K562 (cell line): ENCODE measurements around the gene ZDHHC1. TPM values are rescaled to one million over a fixed set of nuclear protein-coding genes. Genes with fewer than 3 reads are reported as not detected.

Experiments
- ARID1B ChIP-seq: fragments of 450-650 bp; IDR thresholded peaks from 2 replicates; pipeline ENCODE4 v1.6.1; 2016; ENCODE audit warnings: antibody characterized with exemption, mild to moderate bottlenecking, inconsistent platforms
- BRD4 ChIP-seq: fragments of 200-600 bp; sonication (generic); IDR thresholded peaks from 2 replicates; pipeline ENCODE4 v1.6.1; 2017; ENCODE audit warnings: inconsistent platforms
- BRD9 ChIP-seq: fragments of 450-650 bp; IDR thresholded peaks from 2 replicates; pipeline ENCODE4 v1.6.1; 2018; ENCODE audit warnings: low read depth; ENCODE audit not compliant: partially characterized antibody
- CCNT2 ChIP-seq: IDR thresholded peaks from 2 replicates; pipeline ENCODE4 v1.6.1; 2011; ENCODE audit warnings: borderline replicate concordance, low read depth, mild to moderate bottlenecking, moderate library complexity, mixed read lengths, low read length; ENCODE audit not compliant: insufficient read length; ENCODE audit errors: extremely low read depth
- HNRNPLL ChIP-seq: fragments of 200-400 bp; formaldehyde crosslinking; IDR thresholded peaks from 2 replicates; pipeline ENCODE4 v1.6.1; 2017; ENCODE audit warnings: low read length, low read depth, mild to moderate bottlenecking; ENCODE audit not compliant: poor library complexity, severe bottlenecking
- HOMEZ ChIP-seq: fragments of 250-450 bp; sonication (Bioruptor Pico); IDR thresholded peaks from 2 replicates; pipeline ENCODE4 v1.4.0; 2020; ENCODE audit warnings: mild to moderate bottlenecking, moderate library complexity
- LEF1 ChIP-seq: fragments of 450-650 bp; IDR thresholded peaks from 2 replicates; pipeline ENCODE4 v1.6.1; 2016; ENCODE audit warnings: mild to moderate bottlenecking
- MAZ ChIP-seq, 2 experiments: fragments of 450-650 bp in 1 of 2; sonication (generic) in 1 of 2; formaldehyde crosslinking; IDR thresholded peaks in 1 of 2; conservative IDR thresholded peaks in 1 of 2; 2 replicates each; pipeline versions ENCODE4 v1.4.0 to v1.5.0; 2020; ENCODE audit warnings: mild to moderate bottlenecking in 1 of 2, missing genetic modification reagents in 1 of 2
- MCM7 ChIP-seq, 2 experiments: fragments of 450-650 bp; IDR thresholded peaks; 2 replicates each; pipeline ENCODE4 v1.6.1; 2016 to 2018
- MTF1 ChIP-seq: fragments of 250-450 bp; sonication (Bioruptor Pico); IDR thresholded peaks from 2 replicates; pipeline ENCODE4 v1.9.0; 2021; ENCODE audit warnings: moderate library complexity, mild to moderate bottlenecking, inconsistent platforms, borderline replicate concordance
- NCOA2 ChIP-seq, 2 experiments: fragments of 450-650 bp; IDR thresholded peaks; 2 replicates each; pipeline ENCODE4 v1.6.1; 2018; ENCODE audit warnings: mild to moderate bottlenecking in 2 of 2, moderate library complexity in 1 of 2; ENCODE audit not compliant: partially characterized antibody in 2 of 2
- NFXL1 ChIP-seq: fragments of 450-650 bp; formaldehyde crosslinking; IDR thresholded peaks from 2 replicates; pipeline ENCODE4 v1.4.0; 2021; ENCODE audit warnings: mild to moderate bottlenecking
- NR3C1 ChIP-seq: sonication (generic); formaldehyde crosslinking; IDR thresholded peaks from 2 replicates; pipeline ENCODE4 v1.8.1; 2022; ENCODE audit warnings: missing genetic modification reagents
- PTBP1 ChIP-seq: fragments of 200-400 bp; formaldehyde crosslinking; IDR thresholded peaks from 2 replicates; pipeline ENCODE4 v1.6.1; 2017; ENCODE audit warnings: low read depth, low read length
- PTRF ChIP-seq: fragments of 450-650 bp; IDR thresholded peaks from 2 replicates; pipeline ENCODE4 v1.6.1; 2016; ENCODE audit warnings: mild to moderate bottlenecking, missing genetic modification characterization, missing compliant biosample characterization
- PURB ChIP-seq: sonication (generic); formaldehyde crosslinking; IDR thresholded peaks from 2 replicates; pipeline ENCODE4 v1.9.0; 2021; ENCODE audit warnings: low read depth, mild to moderate bottlenecking, missing genetic modification reagents
- RB1 ChIP-seq: fragments of 450-650 bp; IDR thresholded peaks from 2 replicates; pipeline ENCODE4 v1.6.1; 2017; ENCODE audit warnings: low read depth, mild to moderate bottlenecking
- TCF3 ChIP-seq: sonication (generic); formaldehyde crosslinking; IDR thresholded peaks from 2 replicates; pipeline ENCODE4 v1.4.0; 2020; ENCODE audit warnings: mild to moderate bottlenecking, missing genetic modification reagents
- ZEB2 ChIP-seq: fragments of 450-650 bp; IDR thresholded peaks from 2 replicates; pipeline ENCODE4 v1.6.1; 2016
- ZFP30 ChIP-seq: fragments of 250-450 bp; sonication (Bioruptor Pico); IDR thresholded peaks from 2 replicates; pipeline ENCODE4 v1.8.0; 2022; ENCODE audit warnings: moderate library complexity, mild to moderate bottlenecking, inconsistent platforms, borderline replicate concordance
- ZFP36 ChIP-seq: fragments of 150-350 bp; IDR thresholded peaks from 2 replicates; pipeline ENCODE4 v1.6.1; 2018; ENCODE audit warnings: low read length, low read depth; ENCODE audit not compliant: partially characterized antibody
- ZHX1 ChIP-seq: fragments of 150-350 bp; conservative IDR thresholded peaks from 2 replicates; pipeline ENCODE4 v1.6.1; 2014; ENCODE audit warnings: low read length
- ZNF133 ChIP-seq: fragments of 250-450 bp; sonication (Bioruptor Pico); IDR thresholded peaks from 2 replicates; pipeline ENCODE4 v1.4.0; 2020; ENCODE audit warnings: mild to moderate bottlenecking
- ZNF384 ChIP-seq: IDR thresholded peaks from 2 replicates; pipeline ENCODE4 v1.6.1; 2012; ENCODE audit warnings: low read depth, low read length, improper control_type of control experiment
- ZNF668 ChIP-seq: fragments of 250-450 bp; sonication (Bioruptor Pico); IDR thresholded peaks from 2 replicates; pipeline ENCODE4 v1.8.0; 2022; ENCODE audit warnings: mild to moderate bottlenecking, inconsistent platforms
- ZNF764 ChIP-seq: fragments of 250-450 bp; sonication (Bioruptor Pico); IDR thresholded peaks from 2 replicates; pipeline ENCODE4 v1.4.0; 2020; ENCODE audit warnings: low read depth, mild to moderate bottlenecking, moderate library complexity
- polyA plus RNA-seq, 8 experiments: library from polyadenylated mRNA; depleted of rRNA in 4 of 8; stranded (reverse) in 5 of 8; unstranded in 3 of 8; fragments of >200 nt; fragmentation: Nextera tagmentation in 2 of 8; fragmentation: Illumina TruSeq in 1 of 8; extraction: Ambion mirVana in 2 of 8; extraction: Trizol in 1 of 8; gene quantifications; 2 replicates each; pipeline versions ENCODE4 v1.2.1 to v1.2.3, GENCODE V29; 2011 to 2014; ENCODE audit warnings: inconsistent platforms in 1 of 8, missing spikeins in 1 of 8
- total RNA-seq, 7 experiments: library from RNA; depleted of rRNA in 6 of 7; stranded (reverse); fragments of >200 nt in 6 of 7; fragmentation: Illumina TruSeq in 2 of 7; extraction: Trizol in 2 of 7; gene quantifications; 2 replicates each; pipeline versions ENCODE4 v1.2.1 to v1.2.3, GENCODE V29; 2011 to 2021; ENCODE audit warnings: low replicate concordance in 1 of 7
- TF ChIP-seq, protein P1 (sequence below): fragments of 250-450 bp; sonication (Bioruptor Pico); IDR thresholded peaks from 2 replicates; pipeline ENCODE4 v1.4.0; 2020; ENCODE audit warnings: borderline replicate concordance

The ZDHHC1 gene
- total and polyA plus RNA-seq, 9 of the 15 experiments (the other 6 are each of a cell fraction or from before 2014, with no cell fraction given) = 0.06 to 0.77 (median 0.25) TPM; not detected in 4

DNA sequence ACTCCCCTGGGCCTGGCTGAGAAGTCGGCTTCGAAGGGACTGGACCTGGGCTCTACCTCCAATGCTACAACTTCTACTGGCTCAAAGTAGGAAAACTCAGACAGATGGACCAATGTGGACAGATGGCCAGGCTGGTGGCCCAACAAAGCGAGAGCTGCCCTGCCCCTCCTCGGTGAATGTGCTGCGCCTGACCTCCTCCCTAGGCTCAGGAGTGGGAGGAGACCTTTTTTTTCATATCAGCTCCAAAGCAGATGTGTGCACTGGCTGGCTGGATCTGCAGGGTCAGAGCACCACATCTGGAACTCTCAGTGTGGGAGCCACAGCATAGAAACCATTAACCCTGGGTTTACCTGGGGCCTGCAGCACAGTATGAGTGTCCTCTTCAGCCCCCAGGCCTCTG lies 43.9 kb upstream of the ZDHHC1 start (continued):
- TF ChIP-seq MCM7 (IDR thresholded peaks at IDR 0.05) (no peak), NFXL1 (CRISPR knock-in tag) (no peak), ZNF133 (CRISPR knock-in tag) (no peak), BRD4 (no peak), ZHX1 (no peak), MAZ (CRISPR knock-in tag; conservative IDR thresholded peaks at IDR 0.05 in 1 of 2, IDR thresholded peaks at IDR 0.05 in 1 of 2) (no peak), HOMEZ (CRISPR knock-in tag) (no peak), PURB (CRISPR knock-in tag) (no peak), ZNF668 (CRISPR knock-in tag) (no peak), PTRF (tag) (no peak), PTBP1 (no peak), ZEB2 (no peak), ZFP36 (no peak), BRD9 (no peak), ARID1B (peak; percentile 84), MTF1 (CRISPR knock-in tag) (no peak), ZNF384 (peak; percentile 90), HNRNPLL (no peak), LEF1 (no peak), ZFP30 (CRISPR knock-in tag) (no peak), CCNT2 (no peak), NR3C1 (CRISPR knock-in tag) (no peak), RB1 (no peak; the same call in 1 of the 2 replicates), ZNF764 (CRISPR knock-in tag) (no peak), NCOA2 (IDR thresholded peaks at IDR 0.05; ENCODE audit: partially characterized antibody in 2 of 2) (no peak), TCF3 (CRISPR knock-in tag) (peak; percentile 91)
- TF ChIP-seq, protein P1, sequence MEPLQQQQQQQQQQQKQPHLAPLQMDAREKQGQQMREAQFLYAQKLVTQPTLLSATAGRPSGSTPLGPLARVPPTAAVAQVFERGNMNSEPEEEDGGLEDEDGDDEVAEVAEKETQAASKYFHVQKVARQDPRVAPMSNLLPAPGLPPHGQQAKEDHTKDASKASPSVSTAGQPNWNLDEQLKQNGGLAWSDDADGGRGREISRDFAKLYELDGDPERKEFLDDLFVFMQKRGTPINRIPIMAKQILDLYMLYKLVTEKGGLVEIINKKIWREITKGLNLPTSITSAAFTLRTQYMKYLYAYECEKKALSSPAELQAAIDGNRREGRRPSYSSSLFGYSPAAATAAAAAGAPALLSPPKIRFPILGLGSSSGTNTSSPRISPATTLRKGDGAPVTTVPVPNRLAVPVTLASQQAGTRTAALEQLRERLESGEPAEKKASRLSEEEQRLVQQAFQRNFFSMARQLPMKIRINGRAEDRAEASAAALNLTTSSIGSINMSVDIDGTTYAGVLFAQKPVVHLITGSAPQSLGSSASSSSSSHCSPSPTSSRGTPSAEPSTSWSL = no peak
